Natural killer cell (primary cell): Measurements from ENCODE around the gene HERC3. TPM values are rescaled to one million over a fixed set of nuclear protein-coding genes. Genes with fewer than 3 reads are reported as not detected.

Experiments used
- ATAC-seq, 3 donors: fragments of 150-1000 bp in 2 of 3; fragments of 200-7000 bp in 1 of 3; cut with Tn5 transposase; 1 replicate in 1 of 3; 2 replicates in 2 of 3; pipeline ENCODE4 v1.10.0; 2021; ENCODE audit warnings: mild to moderate bottlenecking in 2 of 3, moderate library complexity in 2 of 3
- DNase-seq, 2 donors: peaks; one replicate each; pipeline versions ENCODE4 v3.0.0 to v3.0.0-alpha.2; 2013 to 2021; ENCODE audit warnings: mixed read lengths in 1 of 2
- H3K27ac ChIP-seq: one replicate; pipeline ENCODE4 v1.5.1; 2013; ENCODE audit warnings: mild to moderate bottlenecking, low read length
- H3K27me3 ChIP-seq: one replicate; pipeline ENCODE4 v1.6.1; 2013; ENCODE audit warnings: low read length; ENCODE audit not compliant: control insufficient read depth, insufficient read depth
- H3K36me3 ChIP-seq: one replicate; pipeline ENCODE4 v1.6.1; 2013; ENCODE audit warnings: low read length; ENCODE audit not compliant: control insufficient read depth, insufficient read depth
- H3K4me1 ChIP-seq: one replicate; pipeline ENCODE4 v1.6.1; 2013; ENCODE audit warnings: low read length; ENCODE audit not compliant: control insufficient read depth, insufficient read depth
- H3K4me3 ChIP-seq: one replicate; pipeline ENCODE4 v1.5.1; 2013; ENCODE audit warnings: low read length
- H3K9me3 ChIP-seq: one replicate; pipeline ENCODE4 v1.6.1; 2013; ENCODE audit warnings: low read length; ENCODE audit not compliant: control insufficient read depth, insufficient read depth
- H3K27ac Mint-ChIP-seq, 2 donors: one replicate each; pipeline ENCODE4 v1.8.0; 2022; ENCODE audit warnings: mild to moderate bottlenecking in 2 of 2, mixed read lengths in 2 of 2, moderate library complexity in 1 of 2
- H3K27me3 Mint-ChIP-seq, 2 donors: one replicate each; pipeline ENCODE4 v1.8.0; 2022; ENCODE audit warnings: low read depth in 2 of 2, mixed read lengths in 2 of 2
- H3K36me3 Mint-ChIP-seq: one replicate; pipeline ENCODE4 v1.8.0; 2022; ENCODE audit warnings: mixed read lengths
- H3K4me1 Mint-ChIP-seq, 2 donors: one replicate each; pipeline ENCODE4 v1.8.0; 2022; ENCODE audit warnings: mixed read lengths in 2 of 2
- H3K4me3 Mint-ChIP-seq: one replicate; pipeline ENCODE4 v1.8.0; 2022; ENCODE audit warnings: mild to moderate bottlenecking, moderate library complexity, mixed read lengths
- H3K9me3 Mint-ChIP-seq, 2 donors: one replicate each; pipeline ENCODE4 v1.8.0; 2022; ENCODE audit warnings: mixed read lengths in 2 of 2
- WGBS: methylation state at CpG from one replicate; pipeline ENCODE4 v1.1.7; 2013; ENCODE audit warnings: missing lambda C conversion rate; ENCODE audit not compliant: insufficient coverage; 5-methylcytosine and 5-hydroxymethylcytosine counted together
- intact Hi-C: fragments of 100-400 bp; cut with micrococcal nuclease; formaldehyde crosslinking; loops from one replicate; pipeline ENCODE4 v1.14.2; 2022
- total RNA-seq, 4 donors: library from RNA; stranded (reverse); fragments of 120-200 nt in 1 of 4; gene quantifications; one replicate each; pipeline versions ENCODE4 v1.2.3 to v1.2.4, GENCODE V29; 2013 to 2022
- TF ChIP-seq, protein P1 (sequence below): fragments of 200-600 bp; IDR thresholded peaks from one replicate; pipeline ENCODE4 v1.8.0; 2022; ENCODE audit warnings: antibody characterized with exemption

Gene HERC3
- total RNA-seq, 3 donors from 2014 or later (not counting 1 experiment from before 2014, with no cell fraction given), result 59.1 to 85.0 (median 61.9) TPM

DNA sequence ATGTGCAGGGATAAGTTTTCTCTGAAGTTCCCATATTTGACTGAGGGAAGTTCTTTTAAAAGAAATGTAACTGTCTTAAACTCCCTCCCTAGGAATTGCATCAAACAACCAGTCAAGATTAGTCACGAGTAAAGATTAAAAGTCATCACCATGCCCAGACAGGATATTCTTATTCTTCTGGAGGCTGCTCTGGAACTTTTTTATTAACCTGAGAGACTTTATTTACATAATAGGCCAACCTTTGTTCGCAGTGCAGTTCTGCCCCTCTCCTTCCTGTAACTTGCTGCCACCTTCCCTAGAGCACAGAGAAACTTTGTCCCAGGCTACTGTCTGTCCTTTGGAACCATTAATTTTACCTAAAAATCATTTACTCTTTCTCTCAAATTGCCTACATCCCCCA lies 9.8 kb upstream of the HERC3 start:
- TF ChIP-seq, protein P1, sequence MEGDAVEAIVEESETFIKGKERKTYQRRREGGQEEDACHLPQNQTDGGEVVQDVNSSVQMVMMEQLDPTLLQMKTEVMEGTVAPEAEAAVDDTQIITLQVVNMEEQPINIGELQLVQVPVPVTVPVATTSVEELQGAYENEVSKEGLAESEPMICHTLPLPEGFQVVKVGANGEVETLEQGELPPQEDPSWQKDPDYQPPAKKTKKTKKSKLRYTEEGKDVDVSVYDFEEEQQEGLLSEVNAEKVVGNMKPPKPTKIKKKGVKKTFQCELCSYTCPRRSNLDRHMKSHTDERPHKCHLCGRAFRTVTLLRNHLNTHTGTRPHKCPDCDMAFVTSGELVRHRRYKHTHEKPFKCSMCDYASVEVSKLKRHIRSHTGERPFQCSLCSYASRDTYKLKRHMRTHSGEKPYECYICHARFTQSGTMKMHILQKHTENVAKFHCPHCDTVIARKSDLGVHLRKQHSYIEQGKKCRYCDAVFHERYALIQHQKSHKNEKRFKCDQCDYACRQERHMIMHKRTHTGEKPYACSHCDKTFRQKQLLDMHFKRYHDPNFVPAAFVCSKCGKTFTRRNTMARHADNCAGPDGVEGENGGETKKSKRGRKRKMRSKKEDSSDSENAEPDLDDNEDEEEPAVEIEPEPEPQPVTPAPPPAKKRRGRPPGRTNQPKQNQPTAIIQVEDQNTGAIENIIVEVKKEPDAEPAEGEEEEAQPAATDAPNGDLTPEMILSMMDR, result no peak
- no peaks in the 10 kb centered on the region for H3K4me1 ChIP-seq
- H3K27ac ChIP-seq, result no peak overlapping the region
- no peaks in the 10 kb centered on the region for H3K27me3 ChIP-seq
- intact Hi-C loops, result no loop called here
- 62% methylated on average over 2 of the region's 2 CpGs for WGBS
- ATAC-seq (no peak), DNase-seq (no peak)
- H3K9me3 ChIP-seq, result no peaks in the 10 kb centered on the region
- no peak overlapping the region for H3K4me3 ChIP-seq
- Mint-ChIP-seq H3K9me3 (no peaks in the 10 kb centered on the region), H3K36me3 (no peaks in the 10 kb centered on the region), H3K4me1 (no peaks in the 10 kb centered on the region), H3K27me3 (peaks cover 5 to 9% of the 10 kb centered on the region in 2 donors), H3K4me3 (no peak overlapping the region), H3K27ac (no peak overlapping the region)
- H3K36me3 ChIP-seq, result no peaks in the 10 kb centered on the region

- ATAC-seq, result no peak
- H3K4me1 Mint-ChIP-seq, result no peaks in the 10 kb centered on the region
- TF ChIP-seq, protein P1, result no peak
- Histone ChIP-seq H3K36me3 (no peaks in the 10 kb centered on the region), H3K9me3 (no peaks in the 10 kb centered on the region), H3K4me1 (no peaks in the 10 kb centered on the region), H3K27me3 (no peaks in the 10 kb centered on the region), H3K27ac (no peak overlapping the region), H3K4me3 (no peak overlapping the region)
- H3K27me3 Mint-ChIP-seq, result peaks cover 5 to 9% of the 10 kb centered on the region in 2 donors
- DNase-seq, result no peak
- no peaks in the 10 kb centered on the region for H3K9me3 Mint-ChIP-seq
- intact Hi-C loops, result no loop called here
- 100% methylated on average over 3 of the region's 3 CpGs for WGBS
- H3K36me3 Mint-ChIP-seq, result no peaks in the 10 kb centered on the region
- H3K4me3 Mint-ChIP-seq, result no peak overlapping the region
- no peak overlapping the region for H3K27ac Mint-ChIP-seq
These were observed 8.4 kb upstream of the HERC3 start for GRCh38 chr4:88583631-88584470.

DNA sequence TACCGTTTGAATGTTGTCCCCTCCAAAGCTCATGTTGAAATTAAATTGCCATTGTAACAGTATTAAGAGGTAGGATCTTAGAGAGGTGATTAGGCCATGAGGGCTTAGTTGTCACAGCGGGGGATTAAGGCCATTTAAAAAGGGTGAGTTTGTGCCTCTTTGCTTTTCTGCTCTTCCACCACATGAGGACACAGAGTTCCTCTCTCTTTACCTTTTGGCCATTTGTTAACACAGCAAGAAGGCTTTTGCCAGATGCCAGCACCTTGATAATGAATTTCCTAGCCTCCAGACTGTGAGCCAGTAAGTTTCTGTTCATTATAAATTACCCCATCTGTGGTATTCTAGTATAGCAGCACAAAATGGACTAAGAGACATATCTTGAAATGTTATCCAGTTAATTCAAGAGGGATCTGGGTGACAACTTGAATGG lies 7.8 kb upstream of the HERC3 start:
- Histone ChIP-seq H3K36me3 (no peaks in the 10 kb centered on the region), H3K27ac (no peak overlapping the region), H3K9me3 (no peaks in the 10 kb centered on the region), H3K4me1 (no peaks in the 10 kb centered on the region), H3K4me3 (no peak overlapping the region), H3K27me3 (no peaks in the 10 kb centered on the region)
- H3K36me3 Mint-ChIP-seq, result no peaks in the 10 kb centered on the region
- TF ChIP-seq, protein P1, result no peak
- intact Hi-C loops, result no loop called here
- 97% methylated on average over 2 of the region's 2 CpGs for WGBS
- ATAC-seq (no peak), DNase-seq (no peak)
- no peak overlapping the region for H3K27ac Mint-ChIP-seq
- H3K9me3 Mint-ChIP-seq, result no peaks in the 10 kb centered on the region
- no peak overlapping the region for H3K4me3 Mint-ChIP-seq
- H3K27me3 Mint-ChIP-seq, result peaks cover 5 to 8% of the 10 kb centered on the region in 2 donors
- H3K4me1 Mint-ChIP-seq, result no peaks in the 10 kb centered on the region
